Spinal cord (tissue), 10 donors: ENCODE results near the gene MTHFS. TPM values are rescaled to one million over a fixed set of nuclear protein-coding genes. Genes with fewer than 3 reads are reported as not detected.
A peak's percentile ranks its signal among the peaks of the same experiment; 100 is the strongest.

Source experiments
- DNase-seq, 6 donors: peaks; one replicate each; pipeline versions ENCODE4 v3.0.0 to v3.0.0-alpha.2; 2013 to 2015; ENCODE audit warnings: low spot score in 6 of 6, low read depth in 4 of 6
- H3K27ac ChIP-seq: one replicate; pipeline ENCODE4 v1.5.1; 2013; ENCODE audit warnings: low read depth, low read length, control low read depth
- H3K27me3 ChIP-seq: one replicate; pipeline ENCODE4 v1.6.1; 2013; ENCODE audit warnings: low read length; ENCODE audit not compliant: control insufficient read depth, insufficient read depth
- H3K36me3 ChIP-seq: one replicate; pipeline ENCODE4 v1.6.1; 2013; ENCODE audit warnings: low read length; ENCODE audit not compliant: control insufficient read depth, insufficient read depth
- H3K4me1 ChIP-seq: one replicate; pipeline ENCODE4 v1.6.1; 2013; ENCODE audit warnings: low read length; ENCODE audit not compliant: control insufficient read depth, insufficient read depth
- H3K4me3 ChIP-seq: one replicate; pipeline ENCODE4 v1.5.1; 2013; ENCODE audit warnings: low read depth, low read length, control low read depth
- H3K9me3 ChIP-seq: one replicate; pipeline ENCODE4 v1.6.1; 2013; ENCODE audit warnings: low read length; ENCODE audit not compliant: control insufficient read depth, insufficient read depth
- WGBS: methylation state at CpG from one replicate; pipeline ENCODE4 v1.1.5; 2013; ENCODE audit warnings: missing lambda C conversion rate; ENCODE audit not compliant: insufficient coverage; 5-methylcytosine and 5-hydroxymethylcytosine counted together
- polyA plus RNA-seq, 2 donors: library from polyadenylated mRNA; unstranded; fragments of 120-200 nt; gene quantifications; one replicate each; pipeline ENCODE4 v1.2.1, GENCODE V29; 2013; ENCODE audit not compliant: insufficient read length in 2 of 2
- total RNA-seq, 2 donors: library from RNA; depleted of rRNA in 1 of 2; stranded (reverse); fragments of 120-200 nt in 1 of 2; fragments of >200 nt in 1 of 2; gene quantifications; one replicate each; pipeline versions ENCODE4 v1.2.3 to v1.2.4, GENCODE V29; 2013 to 2014
- donor health status: healthy.

Gene MTHFS
- total and polyA plus RNA-seq, 4 donors = 18.2 to 19.8 (median 19.5) TPM

GRCh38 chr15:79860661-79861060, 36.2 kb downstream of the MTHFS start:
- no peak for DNase-seq
- Histone ChIP-seq H3K27me3 (no peaks in the 10 kb centered on the region), H3K4me1 (no peaks in the 10 kb centered on the region), H3K4me3 (no peak overlapping the region), H3K27ac (no peak overlapping the region), H3K36me3 (no peaks in the 10 kb centered on the region), H3K9me3 (no peaks in the 10 kb centered on the region)
- WGBS = no CpG with 5 or more reads among the region's 2 CpGs

- WGBS = no CpG with 5 or more reads among the region's 2 CpGs
- Histone ChIP-seq H3K9me3 (no peaks in the 10 kb centered on the region), H3K36me3 (no peaks in the 10 kb centered on the region), H3K27me3 (no peaks in the 10 kb centered on the region), H3K27ac (no peak overlapping the region), H3K4me3 (no peak overlapping the region), H3K4me1 (no peaks in the 10 kb centered on the region)
- DNase-seq = peak in 1 of 6 donors; percentile 38
These were observed 38.3 kb downstream of the MTHFS start for GRCh38 chr15:79858469-79858868.

- WGBS = 39% methylated on average over 6 of the region's 8 CpGs
- H3K36me3 ChIP-seq = no peaks in the 10 kb centered on the region
These were observed 43.1 kb downstream of the MTHFS start for GRCh38 chr15:79853492-79854328.

GRCh38 chr15:79849789-79850188, 47.0 kb downstream of the MTHFS start:
- H3K4me3 ChIP-seq = no peak overlapping the region
- WGBS = no CpG with 5 or more reads among the region's 3 CpGs

More at GRCh38 chr15:79853492-79854328, 43.1 kb downstream of the MTHFS start:
- Histone ChIP-seq H3K9me3 (no peaks in the 10 kb centered on the region), H3K4me3 (no peak overlapping the region), H3K27ac (no peak overlapping the region), H3K27me3 (no peaks in the 10 kb centered on the region), H3K4me1 (no peaks in the 10 kb centered on the region)
- peak; percentile 50 to 96 (median 75) for DNase-seq

GRCh38 chr15:79846539-79846938, 50.3 kb downstream of the MTHFS start:
- Histone ChIP-seq H3K4me1 (no peaks in the 10 kb centered on the region), H3K27me3 (no peaks in the 10 kb centered on the region), H3K4me3 (no peak overlapping the region), H3K27ac (no peak overlapping the region), H3K9me3 (no peaks in the 10 kb centered on the region), H3K36me3 (no peaks in the 10 kb centered on the region)
- no peak for DNase-seq
- WGBS = 100% methylated on average over 2 of the region's 2 CpGs

More at GRCh38 chr15:79849789-79850188, 47.0 kb downstream of the MTHFS start:
- Histone ChIP-seq H3K9me3 (no peaks in the 10 kb centered on the region), H3K36me3 (no peaks in the 10 kb centered on the region), H3K4me1 (no peaks in the 10 kb centered on the region), H3K27me3 (no peaks in the 10 kb centered on the region), H3K27ac (no peak overlapping the region)
- peak in 4 of 6 donors; percentile 20 to 84 (median 50) for DNase-seq

- no peak overlapping the region for H3K27ac ChIP-seq
- no peak overlapping the region for H3K4me3 ChIP-seq
- H3K4me1 ChIP-seq = no peaks in the 10 kb centered on the region
- no peaks in the 10 kb centered on the region for H3K27me3 ChIP-seq
- DNase-seq = no peak
- H3K36me3 ChIP-seq = no peaks in the 10 kb centered on the region
- no peaks in the 10 kb centered on the region for H3K9me3 ChIP-seq
- WGBS = 75% methylated on average over 1 of the region's 3 CpGs
These were observed 52.6 kb downstream of the MTHFS start for GRCh38 chr15:79844221-79844620.

GRCh38 chr15:79837846-79838245, 59.0 kb downstream of the MTHFS start:
- no peak overlapping the region for H3K27ac ChIP-seq
- peak in 1 of 6 donors; percentile 23 for DNase-seq
- peaks cover 2% of the 10 kb centered on the region for H3K36me3 ChIP-seq
- no peaks in the 10 kb centered on the region for H3K9me3 ChIP-seq
- no peaks in the 10 kb centered on the region for H3K4me1 ChIP-seq
- no peaks in the 10 kb centered on the region for H3K27me3 ChIP-seq
- H3K4me3 ChIP-seq = no peak overlapping the region

- H3K36me3 ChIP-seq = peaks cover 13% of the 10 kb centered on the region
- no peaks in the 10 kb centered on the region for H3K27me3 ChIP-seq
- no peak overlapping the region for H3K4me3 ChIP-seq
- no peaks in the 10 kb centered on the region for H3K4me1 ChIP-seq
- no peaks in the 10 kb centered on the region for H3K9me3 ChIP-seq
- DNase-seq = no peak
- 84% methylated on average over 3 of the region's 4 CpGs for WGBS
- H3K27ac ChIP-seq = no peak overlapping the region
These were observed 62.3 kb downstream of the MTHFS start for GRCh38 chr15:79834495-79834894.

GRCh38 chr15:79832367-79833120, 64.3 kb downstream of the MTHFS start:
- Histone ChIP-seq H3K36me3 (peaks cover 13% of the 10 kb centered on the region), H3K9me3 (no peaks in the 10 kb centered on the region), H3K27me3 (no peaks in the 10 kb centered on the region), H3K4me1 (no peaks in the 10 kb centered on the region), H3K4me3 (no peak overlapping the region), H3K27ac (no peak overlapping the region)
- no peak for DNase-seq
- WGBS = 100% methylated on average over 1 of the region's 1 CpG
